Measurements from ENCODE around the gene ABCD3.
"Not testable (repeated sequence)": the region's sequence is repeated elsewhere in the genome, so short reads cannot be mapped to it uniquely, and the experiment has no call there.

ABCD3 gene

GRCh38 chr1:94445733-94446132 lies 27.5 kb downstream of the ABCD3 start:
- H3K27ac ChIP-seq, H3K4me3 ChIP-seq: not testable (repeated sequence)

DNA sequence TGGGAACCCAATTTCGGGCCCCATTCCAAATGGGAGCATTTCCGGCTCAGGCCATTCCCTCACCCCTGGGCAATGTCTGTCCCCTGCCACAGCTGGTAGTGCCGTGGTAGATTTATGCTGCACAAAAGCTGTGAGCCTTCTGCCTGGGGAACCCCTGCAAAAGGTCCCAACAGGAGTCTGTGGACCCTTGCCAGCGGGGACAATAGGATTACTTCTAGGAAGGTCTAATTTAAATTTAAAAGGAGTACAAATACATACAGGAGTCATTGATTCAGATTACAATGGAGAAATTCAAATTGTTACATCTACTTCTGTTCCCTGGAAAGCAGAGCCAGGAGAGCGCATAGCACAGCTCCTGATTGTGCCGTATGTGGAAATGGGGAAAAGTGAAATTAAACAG lies 28.0 kb downstream of the ABCD3 start:
- H3K4me3 ChIP-seq, H3K27ac ChIP-seq: not testable (repeated sequence)

DNA sequence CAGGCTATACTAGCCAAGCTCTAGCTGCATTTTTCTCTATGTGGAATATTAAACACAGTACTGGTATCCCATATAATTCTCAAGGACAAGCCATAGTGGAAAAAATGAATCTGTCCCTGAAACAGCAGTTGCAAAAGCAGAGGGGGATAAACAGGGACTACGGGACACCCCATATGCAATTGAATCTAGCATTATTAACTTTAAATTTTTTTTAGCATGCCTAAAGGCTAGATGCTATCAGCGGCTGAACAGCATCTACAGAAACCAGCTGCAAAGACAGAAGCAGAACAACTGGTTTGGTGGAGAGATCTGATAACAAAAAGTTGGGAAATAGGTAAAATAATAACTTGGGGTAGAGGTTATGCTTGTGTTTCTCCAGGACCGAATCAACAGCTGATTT lies 30.6 kb downstream of the ABCD3 start:
- H3K4me3 ChIP-seq, H3K27ac ChIP-seq: not testable (repeated sequence)

DNA sequence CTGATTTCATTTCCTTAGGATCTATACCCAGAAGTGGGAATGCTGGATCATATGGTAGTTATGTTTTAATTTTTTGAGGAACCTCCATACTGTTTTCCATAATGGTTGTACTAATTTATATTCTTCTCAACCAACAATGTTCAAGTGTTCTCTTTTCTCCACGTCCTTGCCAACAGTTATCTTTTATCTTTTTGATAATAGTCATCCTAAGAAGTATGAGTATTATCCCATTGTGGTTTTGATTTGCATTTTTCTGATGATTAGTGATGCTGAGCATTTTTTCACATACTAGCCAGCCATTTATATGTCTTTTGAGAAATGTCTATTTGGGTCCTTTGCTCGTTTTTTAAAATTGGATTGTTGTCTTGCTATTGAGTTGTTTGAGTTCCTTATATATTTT lies 38.5 kb downstream of the ABCD3 start:
- Histone ChIP-seq H3K27ac (no peak overlapping the region), H3K4me3 (no peak overlapping the region)

GRCh38 chr1:94462606-94463005 lies 44.4 kb downstream of the ABCD3 start:
- H3K27ac ChIP-seq = no peak overlapping the region
- H3K4me3 ChIP-seq = no peak overlapping the region

DNA sequence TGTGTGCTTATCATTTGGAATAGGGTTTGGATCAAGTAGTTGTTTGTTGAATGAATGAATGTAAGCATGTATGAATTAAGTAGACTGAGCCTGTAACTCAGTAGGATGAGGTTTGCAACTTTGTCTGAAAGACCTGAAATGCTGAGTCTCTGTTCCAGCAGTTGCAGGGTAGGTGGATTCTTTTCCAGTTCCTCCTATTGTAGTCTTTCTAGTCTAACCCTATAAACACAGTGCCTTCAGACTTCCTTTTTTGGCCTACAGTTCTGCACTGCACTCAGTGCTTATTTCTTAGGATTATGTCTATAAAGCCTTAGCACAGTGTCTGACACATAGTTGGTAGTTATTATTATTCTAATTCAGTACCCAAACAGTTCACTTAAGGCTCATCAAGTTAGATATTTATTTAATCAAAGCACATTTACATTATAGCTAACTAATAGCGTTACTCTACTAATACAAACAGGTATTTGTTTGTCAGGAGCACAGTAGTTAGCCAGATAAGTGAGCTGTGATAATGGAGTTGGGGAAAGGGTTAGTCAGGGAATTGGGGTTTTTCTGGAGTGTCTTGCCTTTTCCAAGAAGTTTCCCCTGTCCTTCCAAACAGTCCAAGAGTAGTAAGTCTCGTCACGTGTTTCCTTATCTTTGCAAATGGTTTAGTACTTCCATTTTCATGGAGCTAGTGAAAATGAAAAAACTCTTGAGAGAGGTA lies 45.0 kb downstream of the ABCD3 start:
- H3K27ac ChIP-seq = no peak overlapping the region
- no peak overlapping the region for H3K4me3 ChIP-seq

- Histone ChIP-seq H3K27ac (no peak overlapping the region), H3K4me3 (no peak overlapping the region)
Observed at GRCh38 chr1:94463765-94464330, 45.7 kb downstream of the ABCD3 start.

- H3K27ac ChIP-seq = no peak overlapping the region
Observed at GRCh38 chr1:94468708-94469107, 50.5 kb downstream of the ABCD3 start.

GRCh38 chr1:94471271-94471670 lies 53.1 kb downstream of the ABCD3 start:
- Histone ChIP-seq H3K4me3 (no peak overlapping the region), H3K27ac (no peak overlapping the region)

More at GRCh38 chr1:94468708-94469107, 50.5 kb downstream of the ABCD3 start:
- no peak overlapping the region for H3K4me3 ChIP-seq

GRCh38 chr1:94475232-94475631 lies 57.0 kb downstream of the ABCD3 start:
- no peak overlapping the region for H3K4me3 ChIP-seq

DNA sequence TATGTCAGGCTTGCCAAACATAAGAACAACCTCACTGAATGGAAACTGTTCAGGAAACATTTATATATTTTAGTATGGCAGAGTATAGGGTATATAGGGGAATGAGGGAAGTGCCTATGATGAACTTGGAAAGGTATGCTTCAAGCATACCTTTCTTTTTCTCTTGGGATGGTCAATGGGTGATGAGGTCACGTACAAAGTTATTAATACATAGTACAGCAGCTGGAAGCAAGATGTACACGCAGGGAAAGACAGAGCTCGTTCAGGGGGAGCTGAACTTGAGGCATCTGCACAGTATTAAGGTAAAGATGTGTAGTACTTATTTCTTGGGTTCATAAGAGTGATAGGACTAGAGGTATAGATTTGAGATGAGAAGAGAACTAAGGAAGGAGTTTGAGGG lies 61.5 kb downstream of the ABCD3 start:
- Histone ChIP-seq H3K27ac (no peak overlapping the region), H3K4me3 (no peak overlapping the region)

More at GRCh38 chr1:94475232-94475631, 57.0 kb downstream of the ABCD3 start:
- no peak overlapping the region for H3K27ac ChIP-seq

GRCh38 chr1:94481473-94481933 lies 63.3 kb downstream of the ABCD3 start:
- H3K4me3 ChIP-seq = no peak overlapping the region

GRCh38 chr1:94486990-94487389 lies 68.8 kb downstream of the ABCD3 start:
- H3K27ac ChIP-seq = no peak overlapping the region
- no peak overlapping the region for H3K4me3 ChIP-seq

More at GRCh38 chr1:94481473-94481933, 63.3 kb downstream of the ABCD3 start:
- no peak overlapping the region for H3K27ac ChIP-seq

DNA sequence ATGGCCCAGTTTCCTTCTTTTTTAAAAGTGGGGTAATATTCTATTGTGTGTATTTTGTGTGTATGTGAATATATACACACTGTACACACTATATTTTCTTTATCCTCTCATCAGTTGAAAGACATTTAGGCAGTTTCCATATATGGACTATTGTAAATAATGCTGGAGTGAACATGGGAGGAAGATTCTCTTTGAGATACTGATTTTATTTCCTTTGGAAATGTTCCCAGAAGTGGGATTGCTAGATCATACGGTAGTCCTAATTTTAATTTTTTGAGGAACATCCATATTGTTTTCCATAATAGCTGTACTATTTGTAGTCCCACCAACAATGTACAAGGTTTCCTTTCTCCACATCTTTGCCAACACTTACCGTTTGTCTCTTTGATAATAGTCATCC lies 72.4 kb downstream of the ABCD3 start:
- H3K4me3 ChIP-seq = no peak overlapping the region
- H3K27ac ChIP-seq = no peak overlapping the region

DNA sequence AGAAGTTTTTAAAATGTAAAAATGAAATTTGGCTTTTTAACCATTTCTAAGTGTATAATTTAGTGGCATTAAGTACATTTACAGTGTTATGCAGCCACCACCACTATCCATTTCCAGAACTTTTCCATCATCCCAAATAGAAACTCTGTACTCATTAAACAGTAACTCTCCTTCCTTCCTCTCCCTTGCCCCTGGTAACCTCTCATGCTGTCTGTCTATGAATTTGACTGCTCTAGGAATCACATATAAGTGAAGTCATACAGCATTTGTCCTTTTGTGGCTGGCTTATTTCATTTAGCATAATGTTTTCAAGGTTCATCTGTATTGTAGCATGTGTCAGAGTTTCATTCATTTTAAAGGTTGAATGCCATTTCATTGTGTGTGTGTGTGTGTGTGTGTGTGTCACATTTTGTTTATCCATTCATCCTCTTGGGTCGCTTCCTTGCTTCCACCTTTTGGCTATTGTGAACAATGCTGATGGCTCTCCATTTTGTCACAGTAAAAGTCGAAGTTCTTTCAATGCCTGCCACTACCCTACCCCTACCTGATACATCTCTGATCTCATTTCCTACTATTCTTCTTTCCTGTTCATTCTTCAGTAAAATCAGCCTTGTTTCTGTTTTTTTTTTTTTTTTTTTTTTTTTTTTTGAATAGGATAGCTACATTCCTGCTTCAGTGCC lies 78.0 kb downstream of the ABCD3 start:
- Histone ChIP-seq H3K27ac (no peak overlapping the region), H3K4me3 (no peak overlapping the region)

DNA sequence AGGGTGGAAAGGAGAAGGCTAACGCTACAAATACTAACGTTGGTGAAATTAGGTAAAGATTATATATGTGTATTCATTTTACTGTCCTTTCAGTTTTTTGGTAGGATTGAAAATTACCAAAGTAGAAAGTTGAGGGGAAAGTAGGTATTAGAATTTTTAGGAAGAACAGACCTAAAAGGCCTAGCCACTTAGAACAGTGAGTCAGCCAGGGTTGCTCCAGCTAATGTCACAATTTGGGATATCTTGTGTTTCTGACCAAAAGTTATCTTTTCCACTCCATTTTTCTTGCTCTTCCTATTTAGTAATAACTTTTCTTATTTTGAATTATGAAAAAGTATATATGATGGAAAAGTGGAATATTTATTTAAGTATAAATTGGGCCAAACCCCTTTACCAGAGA lies 83.2 kb downstream of the ABCD3 start:
- Histone ChIP-seq H3K27ac (no peak overlapping the region), H3K4me3 (no peak overlapping the region)

- H3K4me3 ChIP-seq = no peak overlapping the region
- H3K27ac ChIP-seq = no peak overlapping the region
Observed at GRCh38 chr1:94501935-94502334, 83.7 kb downstream of the ABCD3 start.

- H3K4me3 ChIP-seq = no peak overlapping the region
Observed at GRCh38 chr1:94503153-94503552, 85.0 kb downstream of the ABCD3 start.

GRCh38 chr1:94504601-94505000 lies 86.4 kb downstream of the ABCD3 start:
- Histone ChIP-seq H3K4me3 (no peak overlapping the region), H3K27ac (no peak overlapping the region)

More at GRCh38 chr1:94503153-94503552, 85.0 kb downstream of the ABCD3 start:
- H3K27ac ChIP-seq = no peak overlapping the region

DNA sequence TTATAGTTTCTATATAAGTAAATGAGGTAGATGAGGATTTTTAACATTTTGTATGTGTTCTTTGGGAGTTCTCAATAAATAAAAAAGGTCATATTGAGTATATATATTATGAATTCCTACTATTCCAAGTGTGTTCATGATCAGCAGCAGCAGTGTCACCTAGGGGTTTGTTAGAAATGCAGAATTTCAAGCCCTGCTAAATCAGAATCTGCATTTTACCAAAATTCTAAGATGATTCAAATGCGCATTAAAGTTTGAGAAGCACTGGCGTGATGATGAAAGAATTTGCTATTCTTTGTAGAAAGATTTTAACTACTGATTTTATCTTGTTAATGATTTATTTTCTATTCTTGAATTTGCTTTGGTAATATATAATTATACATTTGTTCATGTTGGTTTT lies 94.6 kb downstream of the ABCD3 start:
- no peak overlapping the region for H3K4me3 ChIP-seq
- no peak overlapping the region for H3K27ac ChIP-seq

GRCh38 chr1:94514095-94514727 lies 96.0 kb downstream of the ABCD3 start:
- Histone ChIP-seq H3K4me3 (no peak overlapping the region), H3K27ac (no peak overlapping the region)
